Thoracic aorta (tissue), 2 donors: Measurements from ENCODE around the gene SRF. TPM values are rescaled to one million over a fixed set of nuclear protein-coding genes. Genes with fewer than 3 reads are reported as not detected.
A peak's percentile ranks its signal among the peaks of the same experiment; 100 is the strongest.

Experiments used
- ATAC-seq: fragments of 150-250 bp; one replicate; pipeline ENCODE4 v1.8.0; 2017; ENCODE audit warnings: low read depth; ENCODE audit not compliant: insufficient number of reproducible peaks, low FRiP score
- DNase-seq: peaks from one replicate; pipeline ENCODE4 v3.0.0-alpha.2; 2020; ENCODE audit warnings: low spot score
- H3K27ac ChIP-seq, 2 donors: fragments of 200-600 bp; sonication (generic); 1 replicate in 1 of 2; 2 replicates in 1 of 2; pipeline ENCODE4 v1.5.1; 2016; ENCODE audit warnings: mild to moderate bottlenecking in 2 of 2, moderate library complexity in 2 of 2
- H3K27me3 ChIP-seq: fragments of 200-600 bp; sonication (generic); replicated peaks from 2 replicates; pipeline ENCODE4 v1.6.0; 2016; ENCODE audit warnings: mild to moderate bottlenecking; ENCODE audit not compliant: insufficient read depth
- H3K36me3 ChIP-seq: fragments of 200-600 bp; sonication (generic); one replicate; pipeline ENCODE4 v1.5.1; 2016
- H3K4me1 ChIP-seq, 2 donors: fragments of 200-600 bp; sonication (generic); 1 replicate in 1 of 2; 2 replicates in 1 of 2; pipeline versions ENCODE4 v1.5.1 to v1.6.0; 2016; ENCODE audit warnings: low read depth in 2 of 2, mild to moderate bottlenecking in 1 of 2; ENCODE audit not compliant: control insufficient read depth in 1 of 2
- H3K4me3 ChIP-seq: fragments of 200-600 bp; sonication (generic); 2 replicates; pipeline ENCODE4 v1.5.1; 2016; ENCODE audit warnings: mild to moderate bottlenecking
- H3K9me3 ChIP-seq: fragments of 200-600 bp; sonication (generic); 2 replicates; pipeline ENCODE4 v1.5.1; 2016
- total RNA-seq, 2 donors: library from RNA; depleted of rRNA; stranded (reverse); fragments of >200 nt; gene quantifications; one replicate each; pipeline versions ENCODE4 v1.1.0 to v1.2.3, GENCODE V29; 2016
- TF ChIP-seq, protein P1 (sequence below): fragments of 200-600 bp; sonication (generic); IDR thresholded peaks from one replicate; pipeline ENCODE4 v1.5.1; 2019; ENCODE audit warnings: antibody characterized with exemption

Gene SRF
- total RNA-seq, 2 donors from 2014 or later: 79.5 to 99.0 TPM

DNA sequence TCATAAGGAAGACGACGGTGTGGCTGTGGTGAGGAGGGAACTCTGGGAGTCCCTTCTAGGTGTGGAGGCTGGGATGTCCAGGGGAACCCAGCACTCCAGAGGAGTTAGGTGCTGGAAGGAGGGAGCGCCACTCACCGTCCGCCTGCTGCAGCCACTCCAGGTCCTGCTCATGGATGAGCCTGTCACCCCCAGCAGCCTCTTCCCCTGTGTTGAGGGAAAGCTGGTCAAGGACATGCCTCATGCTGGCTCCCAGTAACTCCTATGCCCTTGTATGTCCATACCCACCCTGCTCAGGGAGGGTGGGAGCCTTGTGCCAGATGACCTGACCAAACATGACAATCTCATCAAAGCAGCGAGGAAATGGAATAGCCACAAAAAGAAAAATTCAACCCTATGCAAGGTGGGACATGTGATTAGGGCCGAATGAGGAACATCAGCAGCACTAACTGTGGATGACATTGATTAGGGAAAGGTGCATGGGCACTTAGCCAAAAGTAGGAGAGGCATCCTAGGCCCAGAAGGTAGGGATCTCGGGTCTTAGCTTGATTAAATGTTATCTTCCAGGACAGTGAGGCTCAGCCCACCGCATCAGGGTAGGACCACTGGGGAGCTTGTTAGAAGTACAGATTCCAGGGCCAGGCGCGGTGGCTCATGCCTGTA lies 55.3 kb downstream of the SRF start:
- Histone ChIP-seq H3K9me3 (no peaks in the 10 kb centered on the region), H3K27me3 (no peaks in the 10 kb centered on the region), H3K27ac (no peak overlapping the region), H3K4me3 (no peak overlapping the region), H3K36me3 (no peaks in the 10 kb centered on the region), H3K4me1 (peaks cover 0 to 20% of the 10 kb centered on the region in 2 donors)
- ATAC-seq: no peak
- DNase-seq: no peak
- TF ChIP-seq, protein P1, sequence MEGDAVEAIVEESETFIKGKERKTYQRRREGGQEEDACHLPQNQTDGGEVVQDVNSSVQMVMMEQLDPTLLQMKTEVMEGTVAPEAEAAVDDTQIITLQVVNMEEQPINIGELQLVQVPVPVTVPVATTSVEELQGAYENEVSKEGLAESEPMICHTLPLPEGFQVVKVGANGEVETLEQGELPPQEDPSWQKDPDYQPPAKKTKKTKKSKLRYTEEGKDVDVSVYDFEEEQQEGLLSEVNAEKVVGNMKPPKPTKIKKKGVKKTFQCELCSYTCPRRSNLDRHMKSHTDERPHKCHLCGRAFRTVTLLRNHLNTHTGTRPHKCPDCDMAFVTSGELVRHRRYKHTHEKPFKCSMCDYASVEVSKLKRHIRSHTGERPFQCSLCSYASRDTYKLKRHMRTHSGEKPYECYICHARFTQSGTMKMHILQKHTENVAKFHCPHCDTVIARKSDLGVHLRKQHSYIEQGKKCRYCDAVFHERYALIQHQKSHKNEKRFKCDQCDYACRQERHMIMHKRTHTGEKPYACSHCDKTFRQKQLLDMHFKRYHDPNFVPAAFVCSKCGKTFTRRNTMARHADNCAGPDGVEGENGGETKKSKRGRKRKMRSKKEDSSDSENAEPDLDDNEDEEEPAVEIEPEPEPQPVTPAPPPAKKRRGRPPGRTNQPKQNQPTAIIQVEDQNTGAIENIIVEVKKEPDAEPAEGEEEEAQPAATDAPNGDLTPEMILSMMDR: no peak

DNA sequence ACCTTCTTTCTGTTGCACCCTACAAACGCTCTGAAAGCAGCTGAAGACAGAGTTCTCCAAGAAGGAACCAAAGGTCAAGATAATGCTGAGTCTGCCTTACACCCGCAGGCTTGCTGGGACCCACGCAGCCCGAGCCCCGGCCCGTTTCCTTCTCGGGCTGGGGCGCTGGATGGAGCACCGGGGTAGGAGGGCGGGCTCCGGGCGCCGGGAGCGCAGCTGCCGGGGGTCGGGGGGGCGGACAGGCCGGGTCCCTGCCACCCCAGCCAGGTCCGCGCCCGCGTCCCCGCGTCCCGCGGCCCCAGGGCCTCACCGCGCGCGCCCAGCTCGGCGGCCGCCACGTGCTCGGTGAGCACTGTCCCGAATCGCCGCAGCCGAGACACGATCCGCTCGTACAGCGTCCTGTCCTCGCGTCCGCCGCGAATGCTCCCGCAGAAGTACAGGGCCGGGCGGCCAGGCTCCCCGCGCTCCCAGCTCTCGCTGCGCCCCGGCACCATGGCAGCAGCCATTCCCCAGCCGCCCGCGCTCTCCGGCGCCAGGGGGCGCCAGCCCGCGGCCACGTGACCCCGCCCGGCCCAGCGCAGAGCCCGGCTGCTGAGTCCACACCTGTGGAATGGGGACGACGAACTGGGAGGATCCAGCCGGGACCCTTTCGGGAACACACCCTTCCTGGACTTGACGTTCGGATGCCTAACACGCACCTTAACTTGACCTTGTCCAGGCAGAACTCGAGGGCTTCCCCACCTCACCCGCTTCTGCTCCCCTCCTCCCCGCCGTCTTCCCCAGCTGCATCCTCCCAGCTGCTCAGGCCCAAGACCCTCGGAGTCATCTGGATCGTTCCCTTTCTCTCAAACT lies 58.1 kb downstream of the SRF start, which contains the start of gene DNPH1:
TSS of gene DNPH1 (minus strand) at position 531 of the 852 bp plus-strand sequence. CDS start at position 506, 25 bp downstream.
- TF ChIP-seq, protein P1: peak; percentile 85
- no peaks in the 10 kb centered on the region for H3K9me3 ChIP-seq
- H3K36me3 ChIP-seq: no peaks in the 10 kb centered on the region
- no peak for DNase-seq
- peaks cover 0 to 11% of the 10 kb centered on the region in 2 donors for H3K4me1 ChIP-seq
- H3K27ac ChIP-seq: no peak within 1 kb of the TSS
- no peaks in the 10 kb centered on the region for H3K27me3 ChIP-seq
- peak within 1 kb of the TSS; percentile 70 for H3K4me3 ChIP-seq
- peak; percentile 67 for ATAC-seq

DNA sequence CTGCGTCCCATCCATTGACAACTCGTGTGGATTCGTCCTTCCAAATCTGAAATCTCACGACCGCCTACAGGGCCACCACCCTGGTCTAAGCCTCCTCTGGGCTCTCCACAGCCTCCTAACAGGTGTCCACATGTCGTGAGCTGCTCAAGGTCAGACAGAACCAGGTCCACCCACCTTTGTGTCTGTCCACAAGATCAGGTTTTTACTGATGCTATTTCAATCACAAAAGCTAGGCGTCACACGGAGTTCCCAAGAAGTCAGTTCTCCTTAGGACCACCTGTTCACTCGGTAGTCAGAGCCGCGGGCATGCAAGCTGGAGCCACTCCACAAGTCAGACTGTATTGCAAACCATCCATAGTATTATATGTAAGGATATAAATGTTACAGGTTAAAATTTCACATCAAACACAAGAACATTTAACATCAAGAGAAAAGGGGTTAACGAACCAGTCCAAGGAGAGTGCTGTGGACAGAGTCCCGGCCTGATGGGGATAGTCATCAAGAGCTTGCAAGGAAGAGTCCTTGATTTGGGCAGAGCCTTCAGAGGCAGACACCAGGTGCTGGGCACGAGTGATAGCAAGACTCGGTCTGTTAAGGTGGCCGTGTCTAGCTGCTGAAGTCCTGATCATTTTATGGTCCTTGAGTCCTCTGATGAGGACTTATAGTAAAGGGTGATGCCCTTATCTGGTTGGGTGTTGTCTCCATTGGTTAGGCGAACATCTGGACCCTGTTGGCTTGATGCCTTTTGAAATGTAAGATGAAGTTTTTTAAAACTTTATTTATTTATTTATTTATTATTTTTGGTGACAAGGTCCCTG lies 58.9 kb downstream of the SRF start:
- Histone ChIP-seq H3K9me3 (no peaks in the 10 kb centered on the region), H3K4me3 (peak overlapping the region; percentile 70), H3K4me1 (peaks cover 0 to 11% of the 10 kb centered on the region in 2 donors), H3K36me3 (no peaks in the 10 kb centered on the region), H3K27ac (no peak overlapping the region), H3K27me3 (no peaks in the 10 kb centered on the region)
- DNase-seq (no peak), ATAC-seq (no peak)
- TF ChIP-seq, protein P1: no peak

DNA sequence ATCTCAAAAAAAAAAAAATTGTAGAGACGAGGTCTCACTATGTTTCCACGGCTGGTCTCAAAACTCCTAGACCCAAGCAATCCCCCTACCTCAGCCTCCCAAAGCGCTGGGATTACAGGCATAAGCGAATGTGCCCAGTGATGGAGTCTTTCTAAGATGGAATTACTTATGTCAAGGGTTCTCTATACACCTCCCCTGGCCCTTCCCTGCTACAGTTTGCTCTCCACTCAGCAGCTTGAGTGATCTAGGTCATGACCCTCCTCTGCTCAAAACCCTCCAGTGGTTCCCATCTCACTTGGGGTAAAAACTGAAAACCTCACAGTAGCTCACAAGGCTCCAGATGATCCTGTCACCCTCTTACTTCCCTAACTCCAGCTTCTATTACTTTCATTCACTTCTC lies 60.0 kb downstream of the SRF start:
- Histone ChIP-seq H3K4me1 (peaks cover 0 to 11% of the 10 kb centered on the region in 2 donors), H3K9me3 (no peaks in the 10 kb centered on the region), H3K27me3 (no peaks in the 10 kb centered on the region), H3K27ac (no peak overlapping the region), H3K4me3 (no peak overlapping the region), H3K36me3 (no peaks in the 10 kb centered on the region)
- TF ChIP-seq, protein P1: no peak
- ATAC-seq: no peak
- no peak for DNase-seq

Other genes starting within 250 kb of the SRF start
- 10 to 100 TPM; 33.7 to 40.3 TPM for gene CNPY3, start 241.8 kb upstream of the SRF start, total RNA-seq
- gene GNMT, start 210.5 kb upstream of the SRF start, total RNA-seq: 1 to 10 TPM in 1 of 2 donors, not detected in 1; 3.3 TPM
- 10 to 100 TPM in 1 of 2 donors, 1 to 10 TPM in 1; 6.8 to 34.3 TPM for gene PEX6, start 192.1 kb upstream of the SRF start, total RNA-seq
- gene PPP2R5D, start 186.7 kb upstream of the SRF start, total RNA-seq: 10 to 100 TPM; 20.1 to 37.1 TPM
- gene MEA1, start 157.3 kb upstream of the SRF start, total RNA-seq: 10 to 100 TPM; 41.2 to 49.6 TPM
- gene KLHDC3, start 157.0 kb upstream of the SRF start, total RNA-seq: 100 to 1,000 TPM in 1 of 2 donors, 10 to 100 TPM in 1; 87.3 to 105 TPM
- 10 to 100 TPM; 61.6 to 76.2 TPM for gene RRP36, start 149.6 kb upstream of the SRF start, total RNA-seq
- gene CUL7, start 117.4 kb upstream of the SRF start, total RNA-seq: 10 to 100 TPM; 10.0 to 14.8 TPM
- gene MRPL2, start 111.8 kb upstream of the SRF start, total RNA-seq: 10 to 100 TPM in 1 of 2 donors, 1 to 10 TPM in 1; 7.4 to 10.6 TPM
- gene KLC4, start 111.6 kb upstream of the SRF start, total RNA-seq: 10 to 100 TPM; 22.9 to 33.5 TPM
- 1 to 10 TPM; 4.5 to 6.8 TPM for gene PTK7, start 95.0 kb upstream of the SRF start, total RNA-seq
- gene CUL9, start 10.9 kb downstream of the SRF start, total RNA-seq: 10 to 100 TPM; 30.3 to 41.2 TPM
- 10 to 100 TPM; 16.7 to 54.7 TPM for gene DNPH1, start 58.2 kb downstream of the SRF start, total RNA-seq
- gene TTBK1, start 72.2 kb downstream of the SRF start, total RNA-seq: not detected
- not detected for gene SLC22A7, start 127.0 kb downstream of the SRF start, total RNA-seq
- not detected for gene CRIP3, start 137.6 kb downstream of the SRF start, total RNA-seq
- 10 to 100 TPM; 13.0 to 24.1 TPM for gene ZNF318, start 198.4 kb downstream of the SRF start, total RNA-seq